Measurements from ENCODE around the gene IQGAP3. TPM values are rescaled to one million over a fixed set of nuclear protein-coding genes. Genes with fewer than 3 reads are reported as not detected.
A peak's percentile ranks its signal among the peaks of the same experiment; 100 is the strongest.

Gene IQGAP3
- total RNA-seq, 2 experiments from 2014 or later = 9.4 to 10.6 TPM

DNA sequence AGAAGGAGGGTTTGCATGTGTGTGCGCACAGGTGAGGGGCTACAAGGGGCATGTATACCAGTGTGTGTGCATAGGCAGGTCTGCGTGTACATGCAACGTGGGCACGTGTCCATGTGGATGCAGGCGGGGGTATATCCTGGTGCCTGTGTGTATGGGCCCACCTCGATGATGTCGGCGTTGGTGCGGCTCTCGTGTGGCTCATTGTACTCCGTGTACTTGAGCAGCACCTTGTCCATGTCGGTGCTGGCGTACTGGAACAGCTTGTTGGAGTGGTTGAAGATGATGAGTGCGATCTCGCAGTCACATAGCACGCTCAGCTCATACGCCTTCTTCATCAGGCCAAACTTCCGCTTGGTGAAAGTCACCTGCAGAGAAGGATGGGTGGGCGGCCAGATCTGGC is 90.1 kb downstream of the IQGAP3 start:
- Mint-ChIP-seq H3K9me3 (no peaks in the 10 kb centered on the region), H3K36me3 (ENCODE audit: low read depth) (peaks cover 30% of the 10 kb centered on the region), H3K4me3 (no peak overlapping the region), H3K27me3 (ENCODE audit: low read depth) (no peaks in the 10 kb centered on the region), H3K27ac (peak overlapping the region; percentile 81), H3K4me1 (ENCODE audit: low read depth) (peaks cover 54% of the 10 kb centered on the region)
- no peak for DNase-seq
- intact Hi-C loops (cut with micrococcal nuclease) = no loop called here
- CTCF ChIA-PET = interaction anchor here (1.9 to 18.2 kb wide), 4 partner anchors 14 to 177 kb away, joined by 7 to 306 read pairs (median 10); partner anchors contain the start of gene MEF2D

DNA sequence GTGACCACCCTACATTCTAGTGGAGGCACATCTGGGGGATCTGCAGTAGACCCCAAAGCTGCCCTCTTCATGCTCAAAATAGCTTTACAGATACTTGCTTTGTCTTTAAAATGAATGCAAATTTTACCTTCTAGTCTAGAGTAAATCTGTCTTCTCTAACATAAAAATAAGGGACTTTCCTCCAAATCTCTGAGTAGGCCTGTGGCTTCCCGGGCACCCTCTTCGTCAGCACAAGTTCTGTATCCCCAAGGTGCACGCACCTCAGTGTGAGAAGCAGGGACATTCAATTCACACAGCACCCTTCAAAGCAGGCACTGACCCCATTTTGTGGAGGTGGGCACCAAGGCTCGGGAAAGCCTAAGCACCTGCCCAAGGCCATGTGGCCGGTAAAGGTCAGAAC is 90.8 kb downstream of the IQGAP3 start:
- Mint-ChIP-seq H3K27me3 (ENCODE audit: low read depth) (no peaks in the 10 kb centered on the region), H3K4me3 (no peak overlapping the region), H3K27ac (peak overlapping the region; percentile 81), H3K9me3 (no peaks in the 10 kb centered on the region), H3K4me1 (ENCODE audit: low read depth) (peaks cover 56% of the 10 kb centered on the region), H3K36me3 (ENCODE audit: low read depth) (peaks cover 33% of the 10 kb centered on the region)
- CTCF ChIA-PET = interaction anchor here (0.9 to 18.2 kb wide), 22 partner anchors 15 to 198 kb away, joined by 3 to 306 read pairs (median 6); partner anchors contain the start of genes MEF2D, NAXE and TTC24
- intact Hi-C loops (cut with micrococcal nuclease) = loop anchor here (1.0 to 2.0 kb wide), 4 partner anchors 8 to 127 kb away; no protein-coding TSS in a partner anchor
- DNase-seq = peak; percentile 73

DNA sequence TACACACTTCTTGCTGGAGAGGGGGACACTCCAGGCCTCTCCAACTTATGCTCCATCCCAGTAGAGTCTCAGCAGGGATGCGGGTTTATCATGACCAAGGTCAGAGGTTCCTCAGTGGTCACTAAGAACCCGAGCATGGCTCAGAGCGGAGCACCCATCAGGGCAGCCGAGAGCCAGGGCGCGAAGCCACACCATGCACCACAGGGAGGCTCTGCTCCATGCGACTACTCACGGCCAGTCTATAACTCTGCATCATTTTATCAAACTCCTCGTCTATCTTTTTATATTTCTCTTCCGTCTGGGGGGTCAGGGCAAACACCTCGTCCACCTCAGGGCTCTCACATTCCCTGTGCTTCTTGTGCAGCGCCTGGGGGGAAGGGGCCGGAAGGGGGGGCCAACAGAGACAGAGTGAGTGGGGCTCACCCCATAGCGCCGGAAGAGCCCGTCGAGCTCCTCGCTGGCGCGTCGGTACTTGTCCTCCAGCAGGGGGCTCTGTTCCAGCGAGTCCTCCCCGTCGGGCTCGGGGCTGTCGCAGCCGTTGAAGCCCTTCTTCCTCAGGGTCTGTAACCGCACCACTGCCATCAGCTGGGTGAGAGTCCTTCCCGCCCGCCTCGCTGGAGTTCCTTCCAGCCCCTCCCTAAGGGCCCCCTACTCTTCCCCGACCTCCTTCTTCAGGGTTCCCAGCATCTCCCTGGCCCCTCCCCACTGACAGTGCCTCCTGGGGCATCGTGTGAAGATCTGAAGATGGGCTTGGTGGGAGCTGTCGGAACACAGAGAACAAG is 91.8 kb downstream of the IQGAP3 start:
- CTCF ChIA-PET = interaction anchor here (0.6 to 18.2 kb wide), 30 partner anchors 10 to 197 kb away, joined by 3 to 306 read pairs (median 5); partner anchors contain the start of genes MEF2D, NAXE and TTC24
- Mint-ChIP-seq H3K4me3 (peak overlapping the region; percentile 5), H3K9me3 (no peaks in the 10 kb centered on the region), H3K4me1 (ENCODE audit: low read depth) (peaks cover 54% of the 10 kb centered on the region), H3K27ac (peak overlapping the region; percentile 81), H3K27me3 (ENCODE audit: low read depth) (no peaks in the 10 kb centered on the region), H3K36me3 (ENCODE audit: low read depth) (peaks cover 37% of the 10 kb centered on the region)
- intact Hi-C loops (cut with micrococcal nuclease) = loop anchor here (1.0 to 2.0 kb wide), 7 partner anchors 9 to 128 kb away; partner anchors contain the start of gene GPATCH4
- DNase-seq = peak; percentile 87

DNA sequence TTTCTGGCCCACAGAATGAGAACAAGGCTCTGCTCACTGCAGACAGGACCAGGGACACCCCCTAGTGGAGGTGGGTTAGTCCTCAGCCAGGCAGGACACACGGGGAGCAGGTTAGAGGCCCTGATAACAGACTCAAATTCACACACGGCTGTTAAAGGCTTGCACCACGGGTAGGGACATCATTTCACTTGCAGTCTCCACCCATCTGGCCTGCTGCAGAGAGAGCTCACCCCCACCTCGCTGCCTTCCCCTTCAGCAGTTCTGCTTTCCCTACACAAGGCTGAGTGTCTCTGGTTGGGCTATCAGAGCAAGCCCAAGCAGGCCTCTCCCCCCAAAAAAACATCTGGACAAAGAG is 92.4 kb downstream of the IQGAP3 start:
- CTCF ChIA-PET = interaction anchor here (0.6 to 18.2 kb wide), 27 partner anchors 9 to 197 kb away, joined by 3 to 306 read pairs (median 5); partner anchors contain the start of genes MEF2D and NAXE
- H3K27ac Mint-ChIP-seq = peak overlapping the region; percentile 81
- peaks cover 37% of the 10 kb centered on the region for H3K36me3 Mint-ChIP-seq (ENCODE audit: low read depth)
- no peak for DNase-seq
- H3K9me3 Mint-ChIP-seq = no peaks in the 10 kb centered on the region
- peaks cover 53% of the 10 kb centered on the region for H3K4me1 Mint-ChIP-seq (ENCODE audit: low read depth)
- H3K27me3 Mint-ChIP-seq (ENCODE audit: low read depth) = no peaks in the 10 kb centered on the region
- no peak overlapping the region for H3K4me3 Mint-ChIP-seq
- intact Hi-C loops (cut with micrococcal nuclease) = loop anchor here (1.0 to 2.0 kb wide), 4 partner anchors 24 to 121 kb away; partner anchors contain the start of gene GPATCH4

DNA sequence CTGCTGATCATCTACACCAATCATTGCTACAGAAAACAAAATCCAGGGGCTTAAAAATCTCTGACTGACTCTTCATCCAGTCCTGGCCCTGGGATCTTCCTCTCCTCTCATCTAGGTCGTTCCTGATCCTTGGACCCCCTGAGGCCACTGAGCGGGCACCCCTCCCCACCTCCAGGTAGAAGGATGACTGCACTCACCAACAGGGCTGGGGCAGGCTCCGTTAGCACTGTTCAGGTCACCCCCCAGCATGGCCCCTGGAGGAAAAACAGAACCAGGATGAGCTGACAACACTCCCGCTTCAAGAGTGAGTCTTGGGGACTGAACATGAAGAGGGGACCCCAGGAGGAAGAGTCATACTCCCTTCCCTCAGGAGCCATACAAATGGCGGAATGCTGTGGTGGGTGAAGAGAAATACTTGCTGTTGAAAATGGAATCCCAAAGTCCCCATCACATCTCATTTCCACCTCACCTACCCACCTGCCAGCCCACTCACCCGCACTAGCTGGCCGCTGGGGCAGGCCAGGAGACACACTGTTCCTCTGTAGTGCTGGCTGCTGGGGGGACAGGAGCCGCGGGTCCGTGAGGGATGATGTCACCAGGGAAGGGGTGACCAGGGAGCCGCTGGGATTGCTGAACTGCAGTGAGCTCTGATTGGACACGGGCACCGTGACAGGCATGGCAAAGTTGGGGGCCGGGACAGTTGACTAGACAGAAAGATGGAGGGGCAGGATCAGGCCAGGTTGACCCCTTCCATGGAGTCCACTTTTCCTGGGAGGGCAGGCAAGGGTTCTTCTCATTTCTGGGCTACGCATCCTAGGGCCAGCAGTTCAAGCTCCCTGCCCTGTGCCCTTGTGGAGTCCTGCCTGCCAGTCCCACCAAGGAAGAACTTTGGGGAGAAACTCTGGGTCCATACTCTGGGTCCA is 93.0 kb downstream of the IQGAP3 start:
- peaks cover 50% of the 10 kb centered on the region for H3K4me1 Mint-ChIP-seq (ENCODE audit: low read depth)
- intact Hi-C loops (cut with micrococcal nuclease) = loop anchor here (1.0 to 5.0 kb wide), 5 partner anchors 23 to 122 kb away; partner anchors contain the start of gene GPATCH4
- H3K27me3 Mint-ChIP-seq (ENCODE audit: low read depth) = no peaks in the 10 kb centered on the region
- H3K27ac Mint-ChIP-seq = peak overlapping the region; percentile 81
- no peak for DNase-seq
- CTCF ChIA-PET = interaction anchor here (0.6 to 18.2 kb wide), 8 partner anchors 9 to 115 kb away, joined by 3 to 306 read pairs (median 10); partner anchors contain the start of gene MEF2D
- H3K9me3 Mint-ChIP-seq = no peaks in the 10 kb centered on the region
- H3K4me3 Mint-ChIP-seq = no peak overlapping the region
- H3K36me3 Mint-ChIP-seq (ENCODE audit: low read depth) = peaks cover 38% of the 10 kb centered on the region

DNA sequence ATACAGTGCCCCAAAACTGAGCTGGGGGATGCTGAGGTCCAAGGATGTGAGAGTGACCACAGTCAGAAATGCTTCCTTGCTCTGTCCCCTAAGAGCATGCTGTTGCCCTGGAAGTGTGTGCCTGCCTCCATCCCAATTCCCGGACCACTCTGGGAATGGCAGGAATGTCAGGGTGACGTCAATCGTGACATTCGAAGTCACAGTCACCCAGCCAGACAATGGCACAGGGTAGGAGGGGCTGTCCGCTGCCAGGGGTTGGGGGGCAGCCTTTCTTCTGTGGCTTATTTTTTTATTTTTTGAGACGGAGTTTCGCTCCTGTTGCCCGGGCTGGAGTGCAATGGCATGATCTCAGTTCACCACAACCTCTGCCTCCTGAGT is 94.1 kb downstream of the IQGAP3 start:
- CTCF ChIA-PET = interaction anchor here (18.2 kb wide), 1 partner anchor 18 kb away, joined by 306 read pairs; the partner anchor contains the start of gene MEF2D
- Mint-ChIP-seq H3K36me3 (ENCODE audit: low read depth) (peaks cover 46% of the 10 kb centered on the region), H3K4me3 (no peak overlapping the region), H3K27me3 (ENCODE audit: low read depth) (no peaks in the 10 kb centered on the region), H3K27ac (no peak overlapping the region), H3K4me1 (ENCODE audit: low read depth) (peaks cover 44% of the 10 kb centered on the region), H3K9me3 (no peaks in the 10 kb centered on the region)
- no peak for DNase-seq
- intact Hi-C loops (cut with micrococcal nuclease) = loop anchor here (5.0 kb wide), 1 partner anchor 34 kb away; no protein-coding TSS in a partner anchor

DNA sequence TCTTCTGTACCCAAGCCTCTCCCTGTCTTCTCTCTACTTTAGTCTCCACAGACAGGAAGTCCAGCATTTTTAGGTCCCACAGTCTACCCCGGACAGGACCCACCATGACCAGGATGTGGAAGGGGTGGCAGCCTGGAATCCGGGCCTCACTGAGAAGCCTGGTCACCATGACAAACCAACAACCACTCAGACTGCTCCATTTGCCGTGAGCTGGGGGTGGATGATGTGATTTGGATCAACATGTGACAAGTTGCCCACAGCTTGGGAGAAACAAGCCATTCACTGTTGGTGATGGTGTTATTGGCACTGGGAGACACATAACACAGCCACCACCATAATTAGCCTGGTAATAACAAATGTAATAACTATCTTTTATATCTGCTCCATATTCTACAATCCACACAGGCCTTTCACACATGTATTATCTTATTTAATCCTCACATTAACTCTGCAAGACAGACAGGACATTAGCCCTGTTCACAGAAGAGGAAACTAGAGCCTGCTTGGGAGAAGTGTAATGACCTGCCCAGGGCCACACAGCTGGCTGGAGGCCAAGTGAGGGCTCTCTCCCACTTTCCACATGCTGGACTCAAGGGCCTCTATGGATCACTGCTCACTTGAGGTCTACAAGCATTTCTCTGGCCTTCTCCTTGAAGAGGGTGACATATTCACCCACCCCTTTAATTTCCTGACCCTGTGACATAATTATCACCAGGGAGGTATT is 94.7 kb downstream of the IQGAP3 start:
- Mint-ChIP-seq H3K4me3 (no peak overlapping the region), H3K36me3 (ENCODE audit: low read depth) (peaks cover 50% of the 10 kb centered on the region), H3K4me1 (ENCODE audit: low read depth) (peaks cover 39% of the 10 kb centered on the region), H3K27me3 (ENCODE audit: low read depth) (no peaks in the 10 kb centered on the region), H3K27ac (peak overlapping the region; percentile 35), H3K9me3 (no peaks in the 10 kb centered on the region)
- CTCF ChIA-PET = interaction anchor here (18.2 kb wide), 1 partner anchor 19 kb away, joined by 306 read pairs; the partner anchor contains the start of gene MEF2D
- no peak for DNase-seq
- intact Hi-C loops (cut with micrococcal nuclease) = loop anchor here (5.0 kb wide), 1 partner anchor 35 kb away; no protein-coding TSS in a partner anchor

DNA sequence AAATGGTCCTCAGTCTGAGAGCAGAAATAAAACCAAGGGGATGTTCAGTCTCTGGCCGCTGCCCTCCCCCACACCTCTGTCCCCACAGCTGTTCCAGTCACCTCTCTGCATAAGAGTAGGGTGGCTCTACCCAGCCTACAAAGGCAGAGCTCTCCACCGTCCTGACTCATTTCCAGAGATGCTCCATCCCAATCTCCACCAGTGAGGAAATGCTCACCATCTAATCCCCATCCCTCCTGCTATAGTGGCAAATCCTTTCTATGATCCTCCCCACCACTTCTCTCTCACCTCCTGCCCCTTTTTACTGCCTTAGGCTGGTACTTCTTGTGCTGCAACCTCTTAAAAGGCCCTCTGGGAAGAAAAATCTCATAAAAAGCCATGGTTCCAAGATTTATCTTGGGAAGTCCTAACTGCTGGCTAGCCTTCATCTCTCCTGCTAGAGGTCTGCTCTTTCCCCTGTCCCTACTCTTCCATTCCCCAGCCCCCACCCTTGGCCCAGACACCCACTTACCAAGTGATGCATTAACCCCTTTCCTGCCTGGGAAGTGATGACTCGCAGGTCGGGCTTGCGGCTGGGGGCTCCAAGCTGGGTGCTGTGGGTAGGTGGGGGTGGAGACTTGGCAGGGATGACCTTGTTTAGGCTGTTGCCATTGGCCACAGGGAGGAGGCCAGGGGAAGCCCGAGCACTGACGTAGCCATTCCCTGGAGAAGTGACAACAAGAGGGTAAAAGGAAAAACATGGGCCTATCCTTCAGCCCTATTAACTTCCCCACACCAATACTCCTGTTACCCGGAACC is 95.7 kb downstream of the IQGAP3 start:
- no peaks in the 10 kb centered on the region for H3K9me3 Mint-ChIP-seq
- H3K4me3 Mint-ChIP-seq = no peak overlapping the region
- H3K27ac Mint-ChIP-seq = peak overlapping the region; percentile 4
- DNase-seq = no peak
- CTCF ChIA-PET = interaction anchor here (0.6 to 18.2 kb wide), 2 partner anchors 20 to 214 kb away, joined by 3 to 306 read pairs; partner anchors contain the start of gene MEF2D
- H3K27me3 Mint-ChIP-seq (ENCODE audit: low read depth) = no peaks in the 10 kb centered on the region
- peaks cover 42% of the 10 kb centered on the region for H3K36me3 Mint-ChIP-seq (ENCODE audit: low read depth)
- intact Hi-C loops (cut with micrococcal nuclease) = loop anchor here (5.0 kb wide), 1 partner anchor 36 kb away; no protein-coding TSS in a partner anchor
- H3K4me1 Mint-ChIP-seq (ENCODE audit: low read depth) = peaks cover 29% of the 10 kb centered on the region

DNA sequence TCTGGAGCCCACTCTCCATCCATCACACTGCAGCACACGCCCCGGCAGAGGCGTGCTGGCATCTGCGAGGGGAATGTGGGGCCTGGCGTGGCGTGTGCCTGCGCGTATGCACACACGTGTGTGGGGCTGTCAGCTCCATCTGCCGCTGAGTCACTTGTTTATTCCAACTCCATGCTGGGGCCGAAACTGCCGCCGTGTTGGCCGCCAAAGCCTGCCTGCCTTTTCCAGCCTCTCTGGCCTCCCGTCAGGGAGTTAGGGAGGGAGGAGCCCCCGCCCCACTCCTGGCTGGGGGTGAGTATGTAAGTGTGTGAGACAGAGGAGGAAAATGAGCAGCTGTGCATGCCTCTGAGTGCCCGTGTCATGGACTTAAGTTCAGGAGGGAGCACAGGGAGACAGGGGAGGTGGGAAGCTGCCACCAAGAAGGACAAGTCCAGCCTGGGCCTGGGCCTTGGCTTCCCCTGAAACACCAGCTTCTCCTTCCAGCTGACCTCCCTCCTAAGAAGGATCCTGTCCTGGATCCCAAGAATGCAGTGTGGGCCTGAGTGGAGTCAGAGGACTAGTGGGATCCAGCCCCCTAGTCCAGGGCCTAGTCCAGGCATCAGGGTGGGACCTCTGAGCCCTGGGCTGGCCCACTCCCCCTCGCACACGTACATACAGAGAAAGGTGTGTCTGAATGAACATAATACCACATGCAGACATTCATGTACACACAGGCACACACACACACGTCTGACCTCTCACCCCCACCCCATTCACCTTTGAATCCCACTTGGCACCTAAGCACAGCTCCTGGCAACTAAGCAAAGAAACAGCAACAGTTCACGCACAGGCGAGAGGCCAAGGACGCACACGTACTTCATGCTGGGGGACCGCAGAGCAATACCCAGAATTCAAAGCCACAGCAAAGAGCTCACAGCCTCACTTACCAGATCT is 96.5 kb downstream of the IQGAP3 start:
- no peak overlapping the region for H3K4me3 Mint-ChIP-seq
- peaks cover 21% of the 10 kb centered on the region for H3K4me1 Mint-ChIP-seq (ENCODE audit: low read depth)
- H3K36me3 Mint-ChIP-seq (ENCODE audit: low read depth) = peaks cover 37% of the 10 kb centered on the region
- no peaks in the 10 kb centered on the region for H3K27me3 Mint-ChIP-seq (ENCODE audit: low read depth)
- intact Hi-C loops (cut with micrococcal nuclease) = loop anchor here (5.0 kb wide), 1 partner anchor 36 kb away; no protein-coding TSS in a partner anchor
- H3K9me3 Mint-ChIP-seq = no peaks in the 10 kb centered on the region
- CTCF ChIA-PET = interaction anchor here (18.2 kb wide), 1 partner anchor 21 kb away, joined by 306 read pairs; the partner anchor contains the start of gene MEF2D
- no peak overlapping the region for H3K27ac Mint-ChIP-seq
- DNase-seq = no peak
